ENCODE measurements around the gene USP15. TPM values are rescaled to one million over a fixed set of nuclear protein-coding genes. Genes with fewer than 3 reads are reported as not detected.

Gene USP15
- polyA plus RNA-seq, 10 donors, result 30.3 to 47.3 (median 38.8) TPM

- DNase-seq, result no peak
Observed at GRCh38 chr12:62254967-62255366, 5.2 kb upstream of the USP15 start.

- DNase-seq, result no peak
Observed at GRCh38 chr12:62256408-62257096, 3.7 kb upstream of the USP15 start.

- DNase-seq, result no peak
Observed at GRCh38 chr12:62258231-62258630, 2.0 kb upstream of the USP15 start.

DNA sequence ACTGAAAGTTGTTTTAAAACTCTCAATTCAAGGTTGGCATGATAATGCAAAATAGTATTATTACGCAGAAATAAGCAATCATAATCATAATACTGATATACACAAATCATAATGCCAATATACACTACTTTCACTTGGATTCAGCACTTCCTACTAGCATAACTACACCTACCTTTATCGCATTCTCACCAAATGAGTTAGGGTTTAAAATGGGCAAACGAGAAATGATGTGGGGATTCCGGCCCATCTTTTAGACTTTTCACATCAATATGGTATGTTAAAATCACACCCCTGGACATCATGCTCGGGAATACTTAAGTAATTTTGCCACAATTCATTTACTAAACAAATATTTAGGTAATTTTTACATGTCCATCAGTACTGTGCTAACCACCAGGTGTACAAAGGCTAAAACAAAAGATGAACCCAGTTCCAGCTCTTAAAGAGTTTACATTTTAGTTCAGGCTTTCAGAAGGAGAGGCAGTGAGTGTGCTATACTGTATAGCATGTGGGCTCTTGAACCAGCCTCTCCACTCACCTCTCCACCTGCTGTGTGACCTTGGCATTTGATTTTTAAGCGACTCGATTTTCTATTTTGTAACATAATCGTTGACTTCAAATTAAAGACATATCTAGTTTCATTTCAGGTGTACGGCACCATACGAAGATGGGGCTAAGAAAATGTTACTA, 1.1 kb upstream of the USP15 start:
- DNase-seq, result no peak

DNA sequence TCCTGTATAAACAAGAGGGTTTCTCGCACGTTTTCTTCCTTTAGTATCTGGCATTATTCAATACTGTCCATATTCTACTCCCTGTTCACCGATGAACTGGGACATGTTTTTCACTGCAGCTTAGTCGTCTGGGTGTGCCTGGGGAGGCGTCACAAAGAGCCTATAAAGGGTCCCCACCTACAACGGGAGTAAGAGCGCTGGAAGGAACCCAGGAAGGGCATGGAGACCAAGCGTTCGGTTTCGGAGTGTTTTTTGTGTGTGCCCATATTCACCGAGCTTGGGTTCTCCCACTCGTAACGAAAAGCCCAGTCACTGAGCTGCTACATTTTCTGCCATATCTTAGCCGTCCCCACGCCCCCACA, 592 bp upstream of the USP15 start:
- peak in 1 of 3 donors; percentile 37 for DNase-seq

GRCh38 chr12:62260733-62261683, 804 bp downstream of the USP15 start:
- DNase-seq, result peak in 2 of 3 donors; percentile 36 to 69

DNA sequence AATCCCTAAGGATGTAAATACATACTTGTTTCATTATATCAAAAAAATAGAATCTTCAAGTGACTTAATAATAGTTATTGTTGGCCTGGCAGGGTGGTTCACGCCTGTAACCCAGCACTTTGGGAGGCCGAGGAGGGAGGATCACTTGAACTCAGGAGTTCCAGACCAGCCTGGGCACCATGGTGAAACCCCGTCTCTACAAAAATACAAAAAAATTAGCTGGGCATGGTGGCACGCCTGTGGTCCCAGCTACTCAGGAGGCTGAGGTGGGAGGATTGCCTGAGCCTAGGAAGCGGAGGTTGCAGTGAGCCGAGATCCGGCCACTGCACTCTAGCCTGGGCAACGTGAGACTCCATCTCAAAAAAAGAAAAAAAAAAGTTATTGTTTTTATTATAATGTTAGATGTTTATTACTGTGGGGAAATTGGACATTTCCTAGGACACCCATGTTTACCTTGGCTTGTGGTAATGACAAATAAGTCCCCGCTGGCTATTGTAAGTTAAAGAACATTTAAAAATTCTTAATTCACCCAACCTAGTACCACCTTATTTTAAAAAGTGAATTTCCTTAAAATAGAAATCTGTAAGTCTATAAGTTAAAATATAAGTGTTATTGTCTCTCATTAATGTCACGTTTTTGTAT, 1.8 kb downstream of the USP15 start:
- DNase-seq, result no peak

- no peak for DNase-seq
Observed at GRCh38 chr12:62263232-62263631, 3.0 kb downstream of the USP15 start.

GRCh38 chr12:62263966-62264365, 3.8 kb downstream of the USP15 start:
- DNase-seq, result no peak

GRCh38 chr12:62264706-62265105, 4.5 kb downstream of the USP15 start:
- DNase-seq, result no peak

DNA sequence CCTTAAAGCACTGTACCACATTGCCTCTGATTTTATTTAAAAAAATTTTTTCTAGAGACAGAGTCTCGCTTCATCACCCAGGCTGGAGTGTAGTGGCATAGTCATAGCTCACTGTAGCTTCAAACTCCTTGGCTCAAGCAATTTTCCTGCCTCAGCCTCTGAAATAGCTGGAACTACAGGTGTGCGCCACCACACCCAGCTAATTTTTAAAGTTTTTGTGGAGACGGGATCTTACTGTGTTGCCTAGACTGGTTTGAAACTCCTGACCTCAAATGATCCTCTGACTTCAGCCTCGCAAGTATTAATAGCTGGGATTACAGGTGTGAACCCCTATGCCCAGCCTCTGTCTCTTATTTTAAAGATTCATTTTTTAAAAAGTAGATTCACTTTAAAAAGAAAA, 5.3 kb downstream of the USP15 start:
- DNase-seq, result no peak

- DNase-seq, result no peak
Observed at GRCh38 chr12:62267026-62267425, 6.8 kb downstream of the USP15 start.

DNA sequence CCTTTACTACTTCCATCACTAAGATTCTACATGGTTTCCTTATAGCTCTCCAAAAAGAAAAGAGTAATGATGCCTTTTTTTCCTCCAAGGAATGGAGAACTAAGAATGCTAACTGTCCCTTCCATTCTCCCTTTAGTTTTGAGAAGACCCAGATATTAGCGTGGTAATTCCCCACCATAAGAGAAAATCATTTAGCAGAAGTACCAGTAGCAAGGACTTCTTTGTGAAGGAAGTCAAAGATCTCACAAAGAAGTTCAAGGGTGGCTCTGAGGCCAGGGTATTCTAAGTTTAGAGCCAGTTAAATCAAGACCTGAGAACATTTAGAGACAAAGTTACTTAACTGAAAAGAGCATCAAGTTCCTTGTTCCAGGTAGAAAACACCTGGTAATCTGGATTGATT, 7.3 kb downstream of the USP15 start:
- no peak for DNase-seq

- DNase-seq, result no peak
Observed at GRCh38 chr12:62268956-62269355, 8.8 kb downstream of the USP15 start.

DNA sequence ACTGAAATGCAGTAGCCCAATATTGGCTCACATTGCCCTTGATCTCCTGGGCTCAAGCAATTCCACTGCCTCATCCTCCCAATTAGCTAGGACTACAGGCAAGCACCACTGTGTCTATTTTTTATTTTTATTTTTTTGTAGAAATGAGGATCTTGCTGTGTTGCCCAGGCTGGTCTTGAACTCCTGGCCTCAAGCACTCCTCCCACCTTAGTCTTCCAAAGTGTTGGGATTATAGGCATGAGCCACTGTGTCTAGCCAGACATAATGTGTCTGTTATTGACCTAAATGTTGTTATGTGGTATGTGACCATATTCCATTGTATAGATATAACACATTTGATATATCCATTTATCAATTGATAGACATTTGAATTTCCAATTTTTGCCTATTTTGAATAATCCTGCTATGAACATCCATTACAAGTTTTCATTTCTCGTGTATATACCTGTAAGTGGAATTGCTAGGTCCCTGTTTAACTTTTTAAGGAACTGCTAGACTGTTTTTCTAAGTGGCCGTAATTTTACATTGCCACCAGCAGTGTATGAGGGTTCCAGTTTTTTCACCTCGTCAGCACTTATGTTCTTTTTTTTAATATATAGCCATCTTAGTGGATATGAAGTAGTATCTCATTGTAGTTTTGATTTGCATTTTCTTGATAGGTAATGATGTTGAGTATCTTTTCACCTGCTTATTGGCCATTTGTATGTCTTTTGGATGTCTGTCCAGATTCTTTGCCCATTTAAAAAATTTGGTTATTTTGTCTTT, 9.4 kb downstream of the USP15 start:
- DNase-seq, result no peak

GRCh38 chr12:62270384-62270783, 10.2 kb downstream of the USP15 start:
- no peak for DNase-seq

DNA sequence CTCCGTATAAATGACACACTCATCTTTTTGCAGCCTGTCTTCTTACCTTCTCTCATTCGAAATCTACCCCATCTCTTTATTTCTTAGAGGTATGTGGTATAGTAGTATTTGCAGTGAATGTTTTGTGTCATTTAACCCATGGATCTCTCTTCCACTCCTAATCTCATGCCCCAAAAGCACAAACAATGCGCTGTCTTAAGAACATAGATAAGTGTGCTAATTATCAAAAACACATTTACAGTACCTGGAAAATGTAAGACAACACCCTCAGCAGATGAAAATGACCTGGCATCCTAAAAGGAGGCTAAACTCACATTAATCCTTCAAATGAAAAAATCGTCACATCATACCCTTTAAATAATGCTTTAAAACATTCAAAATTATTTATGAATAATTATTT, 10.7 kb downstream of the USP15 start:
- no peak for DNase-seq

DNA sequence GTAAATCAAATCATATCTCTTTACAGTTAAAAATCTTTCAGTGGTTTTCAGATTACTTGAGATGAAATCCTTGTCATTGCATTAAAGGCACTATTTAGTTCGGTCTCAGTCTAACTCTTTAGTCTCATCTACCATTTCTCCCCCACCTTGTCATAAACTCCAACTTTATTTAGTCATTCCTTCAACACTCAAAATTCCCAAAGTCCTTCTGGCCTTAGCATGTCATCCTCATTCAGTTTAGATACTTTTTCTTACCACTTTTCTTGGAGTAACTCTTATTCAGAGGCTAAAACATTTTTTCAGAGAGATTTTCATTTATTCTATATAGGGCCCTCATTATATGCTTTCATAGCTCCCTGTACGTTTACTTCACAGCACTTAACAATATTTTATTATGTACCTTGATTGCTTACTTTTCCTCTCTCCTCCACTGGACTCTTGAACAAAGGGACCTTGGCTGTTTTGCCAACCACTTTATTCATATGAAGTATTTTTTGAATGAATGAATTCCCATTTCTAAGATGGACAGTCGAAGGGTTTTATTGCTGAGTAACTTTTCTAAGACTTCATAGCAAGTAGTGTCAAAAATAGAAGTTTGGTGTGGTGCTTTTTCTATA, 12.8 kb downstream of the USP15 start:
- no peak for DNase-seq

GRCh38 chr12:62273724-62274380, 13.6 kb downstream of the USP15 start:
- DNase-seq, result no peak

DNA sequence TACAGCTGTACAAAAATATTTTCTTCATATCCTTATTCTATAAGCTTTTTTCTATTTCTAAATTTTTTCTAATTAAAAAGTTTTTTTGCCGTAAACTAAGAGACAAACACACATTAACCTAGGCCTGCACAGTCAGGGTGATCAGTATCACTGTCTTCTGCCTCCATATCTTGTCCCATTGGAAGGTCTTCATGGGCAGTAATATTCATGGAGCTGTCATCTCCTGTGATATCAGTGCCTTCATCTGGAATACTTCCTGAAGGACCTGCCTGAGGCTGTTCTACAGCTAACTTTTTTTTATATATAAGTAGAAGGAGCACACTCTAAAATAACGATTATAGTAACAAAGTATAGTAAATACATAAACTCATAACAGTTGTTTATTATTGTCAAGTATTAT, 17.8 kb downstream of the USP15 start:
- no peak for DNase-seq

Measured in muscle of back (tissue), 11 donors.